PC-3 (cell line): ENCODE data around the gene CCNQ. TPM values are rescaled to one million over a fixed set of nuclear protein-coding genes. Genes with fewer than 3 reads are reported as not detected.

Experiments
- ATAC-seq: fragments of 200-7000 bp; cut with Tn5 transposase; 2 replicates; pipeline ENCODE4 v1.9.1; 2020; ENCODE audit warnings: mild to moderate bottlenecking, moderate library complexity
- BruUV-seq: library from RNA; stranded (reverse); fragments of 400-500 nt; replicated peaks from 2 replicates; lab custom pipeline; 2021; lab: Mats Ljungman, UMichigan
- CTCF ChIA-PET: fragments of 300-600 bp; sonication (Branson Sonifier 250); formaldehyde crosslinking; loops from one replicate; lab custom pipeline; 2022; ENCODE audit warnings: antibody characterized with exemption; lab: Charles Lee
- POLR2A ChIA-PET: fragments of 300-600 bp; sonication (Branson Sonifier 250); formaldehyde crosslinking; loops from one replicate; lab custom pipeline; 2022; ENCODE audit warnings: antibody characterized with exemption; ENCODE audit not compliant: unreplicated experiment; lab: Charles Lee
- DNase-seq: peaks from one replicate; pipeline ENCODE4 v3.0.0-alpha.2; 2015
- H2AFZ ChIP-seq: fragments of 300-600 bp; sonication (generic); 2 replicates; pipeline ENCODE4 v1.6.0; 2016; ENCODE audit warnings: antibody characterized with exemption, low read length
- H3F3A ChIP-seq: fragments of 300-600 bp; sonication (generic); one replicate; pipeline ENCODE4 v1.6.0; 2017; ENCODE audit warnings: antibody characterized with exemption, low read length, control low read depth, mild to moderate bottlenecking; ENCODE audit not compliant: unreplicated experiment
- H3K27ac ChIP-seq: fragments of 300-600 bp; sonication (generic); 2 replicates; pipeline ENCODE4 v1.5.1; 2016; ENCODE audit warnings: mild to moderate bottlenecking, low read length
- H3K27me3 ChIP-seq: fragments of 300-600 bp; sonication (generic); 2 replicates; pipeline ENCODE4 v1.6.1; 2016; ENCODE audit warnings: low read length, mixed read lengths
- H3K36me3 ChIP-seq: fragments of 300-600 bp; sonication (generic); 2 replicates; pipeline ENCODE4 v1.6.1; 2016; ENCODE audit warnings: low read depth, mixed run types, low read length, mixed read lengths
- H3K4me1 ChIP-seq: fragments of 300-600 bp; sonication (generic); 2 replicates; pipeline ENCODE4 v1.5.1; 2016; ENCODE audit warnings: low read length; ENCODE audit not compliant: insufficient read depth
- H3K4me2 ChIP-seq: fragments of 300-600 bp; sonication (generic); 2 replicates; pipeline ENCODE4 v1.6.0; 2016; ENCODE audit warnings: low read length
- H3K4me3 ChIP-seq: fragments of 300-600 bp; sonication (generic); 2 replicates; pipeline ENCODE4 v1.5.1; 2016; ENCODE audit warnings: mild to moderate bottlenecking, low read length, mixed read lengths
- H3K79me2 ChIP-seq: fragments of 300-600 bp; sonication (generic); 2 replicates; pipeline ENCODE4 v1.6.1; 2017; ENCODE audit warnings: low read length, mixed read lengths
- H3K9ac ChIP-seq: fragments of 300-600 bp; sonication (generic); 2 replicates; pipeline ENCODE4 v1.6.0; 2016; ENCODE audit warnings: mild to moderate bottlenecking, low read length
- H3K9me2 ChIP-seq: fragments of 300-600 bp; sonication (generic); replicated peaks from 2 replicates; pipeline ENCODE4 v1.6.1; 2016; ENCODE audit warnings: mixed run types, low read length, mixed read lengths
- H3K9me3 ChIP-seq: fragments of 300-600 bp; sonication (generic); 2 replicates; pipeline ENCODE4 v1.6.1; 2016; ENCODE audit warnings: low read length, mixed read lengths
- H4K20me1 ChIP-seq: fragments of 300-600 bp; sonication (generic); 2 replicates; pipeline ENCODE4 v1.6.1; 2016; ENCODE audit warnings: low read length, mixed read lengths
- CTCF ChIP-seq: fragments of 300-600 bp; sonication (generic); conservative IDR thresholded peaks from 2 replicates; pipeline ENCODE4 v1.5.1; 2017; ENCODE audit warnings: antibody characterized with exemption, low read depth, mild to moderate bottlenecking, low read length
- EZH2 ChIP-seq: fragments of 300-600 bp; sonication (generic); IDR thresholded peaks from one replicate; pipeline ENCODE4 v1.6.1; 2017; ENCODE audit warnings: antibody characterized with exemption, mild to moderate bottlenecking, low read length; ENCODE audit not compliant: unreplicated experiment
- EZH2phosphoT487 ChIP-seq: fragments of 300-600 bp; sonication (generic); IDR thresholded peaks from 2 replicates; pipeline ENCODE4 v1.6.1; 2018; ENCODE audit warnings: mild to moderate bottlenecking, antibody characterized with exemption, low read length, borderline replicate concordance
- intact Hi-C: fragments of 100-400 bp; cut with micrococcal nuclease; formaldehyde crosslinking; loops from 2 replicates; pipeline ENCODE4 v1.9.0; 2023
- total RNA-seq: library from RNA; depleted of rRNA; stranded (reverse); fragments of >200 nt; gene quantifications from 2 replicates; pipeline ENCODE4 v1.2.3, GENCODE V29; 2014

The CCNQ gene
- total RNA-seq, 1 experiment from 2014 or later, result 110 TPM

GRCh38 chrX:153624196-153625091 lies 25.5 kb upstream of the CCNQ start:
- no peak for DNase-seq
- CTCF ChIA-PET, result no interaction called here
- no peak for ATAC-seq
- POLR2A ChIA-PET, result no interaction called here
- Histone ChIP-seq H3K79me2 (no peaks in the 10 kb centered on the region), H3K4me2 (no peak overlapping the region), H3K36me3 (no peaks in the 10 kb centered on the region), H3K27ac (no peak overlapping the region), H3K9me2 (no peaks in the 10 kb centered on the region), H4K20me1 (no peaks in the 10 kb centered on the region), H3K4me3 (no peak overlapping the region), H3K9ac (no peak overlapping the region), H3K9me3 (no peaks in the 10 kb centered on the region), H3K4me1 (no peaks in the 10 kb centered on the region), H2AFZ (no peak overlapping the region), H3K27me3 (peaks cover 27% of the 10 kb centered on the region; the same call in 1 of the 2 replicates), H3F3A (no peaks in the 10 kb centered on the region)
- intact Hi-C loops, result no loop called here
- BruUV-seq, result no TSS peak
- TF ChIP-seq EZH2, result no peak
- no peak for TF ChIP-seq EZH2phosphoT487
- no peak for TF ChIP-seq CTCF

- POLR2A ChIA-PET, result no interaction called here
- Histone ChIP-seq H3K9me2 (no peaks in the 10 kb centered on the region), H3K4me1 (no peaks in the 10 kb centered on the region), H2AFZ (no peak overlapping the region), H3K9me3 (no peaks in the 10 kb centered on the region), H3K4me2 (no peak overlapping the region), H4K20me1 (no peaks in the 10 kb centered on the region), H3K27ac (no peak overlapping the region), H3K36me3 (no peaks in the 10 kb centered on the region), H3K79me2 (no peaks in the 10 kb centered on the region), H3K27me3 (peaks cover 30% of the 10 kb centered on the region), H3K9ac (no peak overlapping the region), H3K4me3 (no peak overlapping the region), H3F3A (no peaks in the 10 kb centered on the region)
- no peak for TF ChIP-seq CTCF
- TF ChIP-seq EZH2, result no peak
- no peak for TF ChIP-seq EZH2phosphoT487
- DNase-seq (no peak), ATAC-seq (no peak)
- CTCF ChIA-PET, result no interaction called here
- no TSS peak for BruUV-seq
- intact Hi-C loops, result no loop called here
These were observed 24.5 kb upstream of the CCNQ start for GRCh38 chrX:153623310-153624029.
